CD4-positive, alpha-beta T cell treated with Interleukin-17A for 4 hours (primary cell): ENCODE measurements around the gene GNA14.
"Not testable (repeated sequence)": the region's sequence is repeated elsewhere in the genome, so short reads cannot be mapped to it uniquely, and the experiment has no call there.

ENCODE experiments used
- DNase-seq: peaks from one replicate; pipeline ENCODE4 v3.0.0-alpha.2; 2020; ENCODE audit warnings: mixed read lengths

Gene GNA14

DNA sequence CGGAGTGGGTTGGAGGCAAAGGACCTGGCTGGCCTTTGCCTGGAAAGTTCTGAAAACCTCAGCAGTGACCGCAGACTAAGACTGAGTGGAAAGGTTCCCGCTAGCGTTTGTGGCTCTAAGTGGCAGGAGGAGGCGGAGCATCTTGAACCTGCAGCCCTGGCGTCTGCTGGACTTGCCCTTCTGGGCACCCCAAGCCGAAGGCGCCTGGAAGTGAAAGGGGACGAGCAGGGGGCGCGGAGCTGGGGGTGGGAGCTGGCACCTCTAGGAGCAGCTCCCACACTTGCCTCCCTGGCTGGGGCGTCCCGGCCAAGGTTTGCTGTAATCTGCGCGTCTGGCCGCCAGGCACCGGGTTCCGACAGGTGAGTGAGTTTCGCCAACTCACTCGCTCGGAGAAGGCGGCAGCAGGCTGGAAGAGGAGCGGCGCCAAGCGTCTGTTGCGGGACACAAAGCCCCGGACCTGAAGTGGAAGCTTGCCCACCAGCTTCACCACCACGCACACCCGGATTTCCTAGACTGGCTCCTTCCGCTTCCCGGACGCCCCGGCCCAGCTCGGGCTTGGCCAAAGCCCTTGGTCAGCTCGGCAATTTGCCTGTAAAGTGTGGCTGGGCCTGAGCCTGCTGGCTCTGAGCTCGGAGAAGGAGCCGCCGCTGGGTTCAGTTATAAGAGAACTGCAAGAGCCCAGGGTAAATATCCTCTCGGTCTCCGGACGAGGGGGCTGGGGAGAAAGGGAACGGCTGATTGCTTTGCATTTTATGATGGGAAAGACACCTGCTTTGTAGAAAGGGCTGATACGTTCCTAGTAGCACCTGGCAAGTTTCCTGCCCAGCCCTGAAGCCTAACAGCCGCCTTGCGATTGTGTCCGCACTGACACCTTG is at the start of gene GNA14:
Gene GNA14 (minus strand): TSS at position 89 of the 875 bp plus-strand sequence. CDS start 529 bp downstream, outside the sequence.
- no peak for DNase-seq

DNA sequence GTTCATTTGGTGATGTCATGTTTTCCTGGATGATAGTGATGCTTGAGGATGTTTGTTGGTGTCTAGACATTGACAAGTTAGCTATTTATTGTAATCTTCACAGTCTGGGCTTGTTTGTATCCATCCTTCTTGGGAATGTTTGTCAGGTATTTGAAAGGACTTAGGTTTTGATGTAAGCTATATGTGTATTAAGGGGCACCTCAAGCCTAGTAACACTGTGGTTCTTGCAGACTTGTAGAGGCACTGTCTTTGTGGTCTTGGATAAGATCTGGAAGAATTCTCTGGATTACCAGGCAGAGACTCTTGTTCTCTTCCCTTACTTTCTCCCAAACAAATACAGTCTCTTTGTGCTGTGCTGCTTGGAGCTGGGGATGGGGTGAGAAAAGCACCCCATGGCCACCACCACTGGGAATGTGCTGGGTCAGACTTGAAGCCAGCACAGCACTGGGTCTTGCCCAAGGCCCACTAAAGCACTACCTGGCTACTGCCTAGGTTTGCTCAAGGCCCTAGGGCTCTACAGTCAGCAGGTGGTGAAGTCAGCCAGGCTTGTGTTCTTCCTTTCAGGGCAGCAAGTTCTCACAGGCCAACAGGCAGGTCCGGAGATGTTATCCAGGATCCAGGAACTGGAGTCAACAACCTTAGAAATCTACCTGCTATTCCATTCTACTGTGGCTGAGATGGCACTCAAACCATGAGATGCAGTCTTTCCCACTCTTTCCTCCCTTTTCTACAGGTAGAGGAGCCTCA is 49.3 kb upstream of the GNA14 start:
- no peak for DNase-seq

DNA sequence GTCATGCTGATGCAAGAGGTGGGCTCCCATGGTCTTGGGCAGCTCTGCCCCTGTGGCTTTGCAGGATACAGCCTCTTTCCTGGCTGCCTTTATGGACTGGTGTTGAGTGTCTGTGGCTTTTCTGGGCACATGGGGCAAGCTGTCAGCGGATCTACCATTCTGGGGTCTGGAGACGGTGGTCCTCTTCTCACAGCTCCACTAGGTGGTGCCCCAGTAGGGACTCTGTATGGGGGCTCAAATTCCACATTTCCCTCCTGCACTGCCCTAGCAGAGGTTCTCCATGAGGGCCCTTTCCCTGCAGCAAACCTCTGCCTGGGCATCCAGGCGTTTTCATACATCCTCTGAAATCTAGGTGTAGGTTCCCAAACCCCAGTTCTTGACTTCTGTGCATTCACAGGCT is 42.6 kb upstream of the GNA14 start:
- DNase-seq, result not testable (repeated sequence)

DNA sequence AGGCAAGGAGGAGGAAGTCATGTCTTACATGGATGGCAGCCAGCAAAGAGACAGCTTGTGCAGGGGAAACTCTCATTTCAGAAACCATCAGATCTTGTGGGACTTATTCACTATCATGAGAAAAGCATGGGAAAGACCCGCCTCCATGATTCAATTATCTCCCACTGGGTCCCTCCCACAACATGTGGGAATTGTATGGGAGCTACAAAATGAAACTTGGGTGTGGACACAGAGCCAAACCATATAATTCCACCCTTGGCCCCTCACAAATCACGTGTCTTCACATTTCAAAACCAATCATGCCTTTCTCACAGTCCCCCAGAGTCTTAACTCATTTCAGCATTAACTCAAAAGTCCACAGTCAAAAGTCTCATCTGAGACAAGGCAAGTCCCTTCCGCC is 42.0 kb upstream of the GNA14 start:
- DNase-seq, result not testable (repeated sequence)

DNA sequence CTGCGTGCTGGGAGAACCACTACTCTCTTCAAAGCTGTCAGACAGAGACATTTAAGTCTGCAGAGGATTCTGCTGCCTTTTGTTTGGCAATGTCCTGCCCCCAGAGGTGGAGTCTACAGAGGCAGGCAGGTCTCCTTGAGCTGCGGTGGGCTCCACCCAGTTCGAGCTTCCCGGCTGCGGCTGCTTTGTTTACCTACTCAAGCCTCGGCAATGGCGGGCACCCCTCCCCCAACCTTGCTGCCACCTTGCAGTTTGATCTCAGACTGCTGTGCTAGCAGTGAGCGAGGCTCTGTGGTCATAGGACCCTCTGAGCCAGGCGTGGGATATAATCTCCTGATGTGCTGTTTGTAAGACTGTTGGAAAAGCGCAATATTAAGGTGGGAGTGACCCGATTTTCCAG is 39.6 kb upstream of the GNA14 start:
- DNase-seq, result not testable (repeated sequence)

DNA sequence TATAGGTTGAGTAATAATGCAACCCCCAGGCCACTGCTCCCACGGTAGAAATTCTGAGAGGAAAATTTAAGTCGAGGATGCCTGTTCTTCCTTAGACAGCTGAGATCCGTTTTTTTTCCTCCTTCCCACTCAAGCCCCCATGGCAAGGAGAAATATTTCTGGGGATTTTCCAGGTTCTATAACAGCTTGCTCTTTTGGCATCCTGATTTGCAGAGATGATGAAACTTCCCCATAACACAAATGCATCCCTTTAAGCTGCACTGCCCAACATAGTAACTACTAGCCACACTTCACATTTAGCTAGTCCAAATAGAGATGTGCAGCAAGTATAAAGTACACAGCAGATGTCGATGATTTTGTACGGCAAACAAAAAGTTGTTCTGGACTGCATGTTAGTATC is 32.5 kb upstream of the GNA14 start:
- DNase-seq, result no peak

DNA sequence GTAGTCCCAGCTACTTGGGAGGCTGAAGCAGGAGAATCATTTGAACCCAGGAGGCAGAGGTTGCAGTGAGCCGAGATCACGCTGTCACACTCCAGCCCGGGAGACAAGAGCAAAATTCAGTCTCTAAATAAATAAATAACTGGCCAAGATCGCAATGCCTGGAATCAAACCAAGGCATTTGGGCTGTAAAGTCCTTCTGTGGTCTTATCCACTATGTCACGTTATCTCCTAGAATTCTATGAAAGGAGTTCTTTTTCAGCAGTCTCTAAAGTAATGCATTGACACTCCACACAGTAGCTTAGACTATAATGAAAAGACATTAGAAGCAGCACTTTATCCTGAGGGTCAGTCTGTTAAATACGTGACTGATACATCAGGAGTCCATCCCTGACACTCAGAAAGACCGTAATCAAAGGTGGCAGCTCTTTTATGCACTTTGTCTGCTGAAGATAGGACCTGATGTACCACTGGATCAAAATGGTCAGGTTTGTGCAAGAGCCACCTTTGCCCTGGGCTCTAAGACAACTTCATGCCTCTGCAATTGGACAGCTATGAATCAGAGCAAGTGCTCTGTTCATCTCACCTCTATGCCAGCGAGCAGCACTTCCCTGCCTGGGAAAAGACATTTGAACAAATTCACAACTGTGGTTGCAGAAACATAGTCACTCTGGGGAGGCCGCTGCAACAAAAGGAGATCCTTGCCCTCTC is 31.7 kb upstream of the GNA14 start:
- no peak for DNase-seq

DNA sequence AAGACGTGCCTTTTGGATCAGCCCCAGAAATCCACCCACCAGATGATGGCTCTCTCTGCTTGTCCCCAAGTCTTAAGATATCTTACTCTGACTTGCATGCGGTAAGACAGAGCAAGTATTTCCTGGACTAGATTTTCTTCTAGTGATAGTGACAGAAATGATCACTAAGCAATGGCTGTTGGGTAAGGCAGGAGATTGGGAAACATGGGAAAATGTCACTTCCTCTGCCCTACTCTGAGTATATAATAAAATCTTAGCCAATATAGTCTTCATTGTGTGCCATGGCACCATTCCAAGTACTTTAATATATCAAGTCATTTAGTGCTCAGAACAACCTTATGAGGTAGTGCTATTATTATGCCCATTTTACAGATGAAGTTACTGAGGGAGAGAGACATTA is 31.0 kb upstream of the GNA14 start:
- no peak for DNase-seq

DNA sequence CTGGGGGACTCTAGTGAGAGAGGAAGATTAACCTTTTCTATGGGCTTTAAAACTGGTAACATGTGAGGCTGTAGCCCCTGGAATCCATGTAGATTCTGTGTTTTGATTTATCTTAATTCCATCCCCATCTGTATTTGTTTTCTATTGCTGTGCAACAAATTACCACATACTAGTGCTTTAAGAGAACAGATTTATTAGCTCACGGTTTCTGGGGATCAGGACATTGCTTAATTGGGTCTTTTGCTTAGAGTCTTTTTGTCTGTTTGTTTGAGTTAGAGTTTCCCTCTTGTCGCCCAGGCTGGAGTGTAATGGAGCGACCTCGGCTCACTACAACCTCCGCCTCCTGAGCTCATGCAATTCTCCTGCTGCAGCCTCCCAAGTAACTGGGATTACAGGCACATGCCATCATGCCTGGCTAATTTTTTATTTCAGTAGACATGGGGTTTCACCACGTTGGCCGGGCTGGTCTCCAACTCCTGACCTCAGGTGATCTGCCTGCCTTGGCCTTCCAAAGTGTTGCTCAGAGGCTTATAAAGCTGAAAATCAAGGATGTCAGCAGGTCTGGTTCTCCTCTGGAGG is 29.9 kb upstream of the GNA14 start:
- no peak for DNase-seq

DNA sequence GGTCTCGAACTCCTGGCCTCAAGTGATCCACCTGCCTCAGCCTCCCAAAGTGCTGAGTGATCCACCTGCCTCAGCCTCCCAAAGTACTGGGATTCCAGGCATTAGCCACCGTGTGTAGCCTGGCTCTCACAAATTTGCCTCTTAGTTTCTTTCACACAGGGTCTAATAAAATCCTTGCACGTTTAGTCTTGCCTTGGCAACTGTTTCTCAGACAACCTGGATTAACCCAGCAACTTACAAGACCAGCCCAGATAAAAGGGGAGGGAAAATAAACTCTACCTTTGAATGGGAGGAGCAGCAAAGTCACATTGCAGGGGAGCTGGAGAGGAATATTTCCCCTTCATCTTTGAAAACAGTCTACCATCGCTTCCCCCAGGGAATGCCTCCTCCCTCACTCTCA is 29.3 kb upstream of the GNA14 start:
- DNase-seq, result no peak

DNA sequence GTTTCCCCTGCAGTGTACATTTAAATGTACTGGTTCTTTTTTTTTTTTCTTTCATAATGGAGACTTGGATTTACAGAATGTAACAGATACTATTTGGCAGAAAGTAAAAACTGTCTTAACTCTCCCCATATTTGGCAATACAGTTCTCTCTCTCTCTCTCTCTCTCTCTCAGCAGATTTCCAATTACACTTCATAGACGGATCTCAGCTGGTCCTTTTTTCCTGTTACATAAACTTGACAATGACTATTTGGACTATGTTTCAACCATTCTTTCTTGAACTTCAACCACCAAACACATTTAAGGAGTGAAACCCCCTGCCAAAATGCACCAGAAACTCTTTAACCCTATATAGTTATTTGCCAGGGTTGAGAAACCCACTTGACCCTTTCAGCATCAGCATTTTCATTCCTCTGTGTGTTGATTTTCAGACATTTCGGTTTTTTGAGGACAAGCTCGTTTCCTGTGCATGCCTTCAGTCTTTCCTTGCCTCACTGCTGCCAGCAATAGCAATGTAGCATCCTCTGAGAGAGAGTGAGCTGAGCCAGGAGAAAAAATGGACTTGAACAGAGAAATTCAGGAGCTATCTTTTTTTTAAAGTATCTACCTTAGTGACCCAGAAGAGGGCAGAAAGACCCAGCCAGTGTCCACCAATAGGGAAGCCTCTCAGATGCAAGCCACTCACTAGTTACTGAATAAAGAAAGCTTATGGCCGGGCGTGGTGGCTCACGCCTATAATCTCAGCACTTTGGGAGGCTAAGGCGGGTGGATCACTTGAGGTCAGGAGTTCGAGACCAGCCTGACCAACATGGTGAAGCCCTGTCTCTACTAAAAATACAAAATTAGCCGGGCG is 26.0 kb upstream of the GNA14 start:
- DNase-seq, result no peak

DNA sequence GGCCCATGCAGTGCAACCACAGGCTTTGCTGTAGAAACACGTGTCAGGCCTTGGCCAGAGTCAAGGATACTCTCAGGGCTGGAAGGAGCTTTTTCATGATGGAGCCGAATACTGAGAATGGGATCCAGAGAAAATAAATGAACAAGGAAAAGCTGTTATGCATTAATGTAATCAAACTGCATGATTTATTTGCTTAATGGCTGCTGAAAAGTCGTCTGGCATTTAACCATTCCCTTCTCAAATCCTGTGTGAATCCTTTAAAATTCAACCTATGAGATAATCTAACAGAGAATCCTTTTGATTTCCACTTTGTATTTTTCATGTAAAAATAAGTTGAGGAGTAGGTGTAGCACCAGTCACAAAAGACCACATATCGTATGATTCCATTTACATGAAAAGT is 24.1 kb upstream of the GNA14 start:
- DNase-seq, result no peak

DNA sequence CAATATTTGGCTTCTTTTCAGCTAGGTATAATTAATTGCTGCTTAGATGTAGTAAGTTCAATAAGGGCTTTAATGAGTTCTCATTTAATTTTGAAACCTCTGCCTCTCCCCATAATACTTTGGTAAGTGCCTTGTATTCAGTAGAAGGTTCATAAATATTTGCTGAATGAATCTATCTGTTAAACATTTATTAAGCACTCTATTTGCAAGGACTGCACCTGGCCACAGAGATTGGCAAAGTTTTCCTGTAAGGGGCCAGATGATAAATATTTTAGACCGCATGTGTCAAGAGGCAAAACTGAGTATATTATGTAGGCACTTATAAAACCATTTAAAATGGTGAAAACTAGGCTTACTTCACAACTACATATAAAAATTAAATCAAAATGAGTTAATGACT is 19.0 kb upstream of the GNA14 start:
- DNase-seq, result no peak

DNA sequence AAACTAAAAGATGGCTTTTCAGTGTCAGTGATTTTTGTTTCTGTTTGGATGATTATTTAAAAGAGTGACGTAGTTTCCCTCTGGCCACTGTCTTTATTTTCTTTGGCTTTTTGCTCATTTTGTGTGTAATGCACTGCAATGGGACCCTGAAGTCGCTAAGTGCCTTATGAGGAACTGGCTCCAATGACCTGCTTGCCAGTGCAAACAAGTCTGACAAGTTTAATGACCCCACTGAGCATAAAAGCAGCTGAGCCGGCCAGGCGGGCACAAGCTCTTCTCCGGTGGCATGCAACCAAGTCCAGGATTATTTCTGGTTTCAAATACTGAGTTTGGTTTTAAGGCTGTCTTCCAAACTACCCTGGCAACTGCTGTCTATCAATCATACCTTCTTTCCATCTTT is 15.6 kb upstream of the GNA14 start:
- no peak for DNase-seq

DNA sequence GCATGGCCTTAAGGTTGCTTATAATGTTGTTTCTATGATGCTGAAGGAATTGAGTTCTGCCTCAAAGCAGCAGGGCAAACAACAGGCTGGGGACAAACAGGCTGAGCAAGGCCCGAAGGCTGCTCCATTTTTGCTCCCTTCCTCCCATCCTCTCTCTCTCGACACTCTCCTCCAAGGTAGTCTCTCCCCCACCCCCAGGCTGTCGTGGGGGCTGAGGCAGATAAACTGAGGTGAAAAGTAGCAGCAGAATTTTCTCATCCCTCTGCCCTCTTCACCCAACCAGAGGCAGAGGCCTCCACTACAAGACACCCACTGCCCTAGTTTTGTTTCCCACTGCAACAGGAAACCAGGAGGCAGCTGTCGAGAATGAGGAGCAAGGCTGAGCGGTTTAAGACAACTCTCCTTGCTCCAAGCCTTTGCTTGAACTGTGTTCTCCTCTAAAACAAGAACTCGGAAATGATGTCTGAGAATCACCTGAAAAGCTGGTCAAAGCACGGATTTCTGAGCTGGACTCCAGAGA is 13.5 kb upstream of the GNA14 start:
- no peak for DNase-seq

DNA sequence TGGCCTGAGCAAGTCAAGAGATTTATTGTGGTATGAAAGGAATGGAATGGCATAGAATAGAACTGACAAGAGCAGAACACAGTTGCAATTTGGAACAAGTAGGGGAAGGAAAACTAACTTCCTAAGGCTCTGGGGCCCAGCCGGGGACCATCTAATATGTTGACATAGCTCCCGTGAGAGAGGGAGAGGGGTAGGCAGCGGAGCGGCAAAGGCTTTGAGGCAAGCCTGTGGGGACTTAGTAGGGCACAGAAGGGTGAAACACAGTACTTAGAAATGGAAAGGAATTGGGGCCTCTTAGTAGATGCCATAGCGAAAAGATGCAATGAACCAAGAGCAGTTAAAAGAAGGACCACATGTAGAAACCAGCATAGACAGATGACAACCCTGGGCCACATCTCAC is 11.8 kb upstream of the GNA14 start:
- DNase-seq, result no peak

DNA sequence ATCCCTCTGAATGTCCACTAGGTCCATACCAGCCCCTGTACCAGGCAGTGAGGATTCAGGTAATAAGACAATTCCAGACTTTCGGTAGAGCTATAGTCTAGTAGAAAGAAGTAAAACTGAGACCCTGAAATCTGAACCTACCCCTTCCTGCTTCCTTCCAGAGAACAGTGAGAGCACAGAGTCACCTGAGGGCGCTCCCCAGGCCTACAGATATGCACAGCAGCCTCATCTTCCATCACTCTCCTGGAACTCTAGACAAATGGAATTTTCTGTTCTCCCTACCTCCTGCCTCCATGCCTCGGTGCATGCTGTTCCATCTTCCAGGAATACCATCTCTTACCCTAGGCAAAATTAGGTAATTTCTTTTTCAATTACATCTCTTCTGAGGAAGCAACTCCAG is 3.1 kb upstream of the GNA14 start:
- DNase-seq, result no peak

DNA sequence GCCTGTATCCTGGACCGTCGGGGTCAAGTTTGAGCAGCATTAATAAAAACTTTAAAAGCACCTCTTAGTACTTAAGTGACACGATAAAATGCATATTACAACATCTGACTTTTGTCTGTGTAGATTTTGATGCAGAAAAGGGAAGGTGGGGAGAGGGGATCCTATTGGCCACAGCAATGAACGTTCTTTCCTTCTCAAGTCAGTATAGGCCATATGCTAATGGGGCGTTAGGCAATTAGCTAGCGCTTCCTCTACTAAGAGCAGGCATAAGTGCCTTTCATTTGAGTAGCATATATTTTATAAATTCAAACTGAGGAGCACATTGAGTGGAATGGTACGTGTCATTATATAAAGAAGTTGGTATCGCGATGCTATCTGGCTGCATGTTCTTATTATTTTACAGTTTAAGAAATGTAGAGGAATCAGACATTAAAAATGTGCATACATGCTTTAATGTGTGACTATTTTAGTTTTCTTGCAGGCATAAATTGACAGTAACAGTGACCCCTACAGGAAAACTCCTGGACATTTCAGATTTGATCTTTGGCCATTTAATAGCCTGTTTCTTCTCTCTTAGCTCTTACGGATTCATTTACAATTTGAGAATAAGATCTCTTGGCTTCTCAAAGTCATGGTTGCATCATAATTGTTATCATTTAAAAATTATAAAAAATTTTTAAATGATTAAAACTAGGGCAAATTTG is 1.1 kb upstream of the GNA14 start:
- DNase-seq, result no peak

DNA sequence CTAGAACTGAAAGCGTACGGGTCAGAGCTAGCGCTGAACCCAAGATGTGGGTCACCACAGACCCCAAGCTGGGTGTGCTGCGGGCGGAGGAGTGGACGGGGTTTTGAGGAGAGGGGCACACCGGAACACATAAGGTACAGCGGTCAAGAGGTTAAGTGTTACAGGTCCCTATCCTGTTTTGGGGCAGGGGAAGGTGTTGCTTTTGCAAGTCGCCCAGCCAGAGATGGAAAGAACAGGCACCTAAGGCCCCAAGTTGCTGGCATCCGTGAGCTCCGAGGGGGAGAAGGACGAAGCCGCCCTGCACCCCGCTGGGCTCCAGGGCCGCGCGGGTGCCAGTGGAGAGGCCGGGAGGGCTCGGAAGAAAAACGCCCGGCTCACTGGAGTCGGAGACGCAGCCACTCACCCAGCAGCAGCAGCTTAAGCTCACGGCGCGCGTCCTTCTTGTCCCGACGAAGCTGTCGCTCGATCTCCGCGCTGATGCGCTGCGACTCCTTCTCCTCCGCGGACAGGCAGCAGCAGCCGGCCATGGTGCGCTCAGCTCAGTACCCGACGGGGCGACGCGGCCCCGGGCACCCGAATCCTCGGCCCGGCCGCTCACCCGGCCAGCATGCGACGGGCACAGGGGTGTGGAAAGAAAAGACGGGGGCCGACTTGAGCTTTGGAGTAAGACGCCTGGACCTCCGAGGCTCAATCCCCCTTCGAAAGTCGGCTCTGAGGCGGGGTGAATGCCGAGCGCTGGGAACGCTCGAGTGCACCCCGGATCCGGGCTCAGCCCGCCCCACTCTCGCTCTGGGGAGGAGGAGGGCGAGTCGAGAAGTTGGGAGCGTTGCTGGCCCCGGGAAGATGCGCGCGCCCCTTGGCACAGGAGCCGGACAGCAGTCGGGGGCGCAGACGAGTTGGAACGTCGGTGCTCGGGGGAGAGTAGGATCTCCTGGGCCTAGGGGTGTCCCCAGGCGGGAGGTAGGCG is 572 bp downstream of the GNA14 start:
- no peak for DNase-seq

DNA sequence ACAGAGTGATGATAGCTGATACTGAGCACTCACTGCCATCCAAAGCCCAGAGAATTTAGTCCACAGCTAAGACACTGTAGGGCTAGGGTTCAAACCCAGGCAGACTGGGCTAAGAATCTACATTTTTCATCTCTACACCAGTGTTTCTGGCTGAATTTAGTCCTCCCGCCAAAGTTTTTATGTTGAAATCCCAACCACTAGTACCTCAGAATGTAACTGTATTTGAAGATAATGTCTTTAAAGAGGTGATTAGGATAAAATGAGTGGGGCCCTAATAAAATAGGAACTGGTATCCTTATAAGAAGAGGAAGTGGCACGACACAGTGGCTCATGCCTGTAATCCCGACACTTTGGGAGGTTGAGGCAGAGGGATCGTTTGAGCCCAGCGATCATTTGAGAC is 4.3 kb downstream of the GNA14 start:
- DNase-seq, result no peak
